ENCODE data around the gene LIN37.

DNA sequence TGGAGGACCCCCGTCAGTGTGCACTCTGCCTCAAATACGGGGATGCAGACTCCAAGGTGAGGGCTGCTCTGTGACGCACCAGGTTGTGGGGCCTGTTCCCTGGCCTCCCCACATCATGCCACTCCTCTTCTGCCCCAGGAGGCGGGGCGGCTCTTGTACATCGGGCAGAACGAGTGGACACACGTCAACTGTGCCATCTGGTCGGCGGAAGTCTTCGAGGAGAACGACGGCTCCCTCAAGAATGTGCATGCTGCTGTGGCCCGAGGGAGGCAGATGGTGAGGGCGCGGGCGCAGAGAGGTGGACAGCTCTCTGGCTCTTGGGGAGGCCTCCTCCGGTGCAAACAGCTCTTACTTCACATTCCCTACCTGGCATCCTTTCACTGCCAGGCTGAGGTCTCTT lies 19.4 kb upstream of the LIN37 start:
- TF ChIP-seq, protein P1, sequence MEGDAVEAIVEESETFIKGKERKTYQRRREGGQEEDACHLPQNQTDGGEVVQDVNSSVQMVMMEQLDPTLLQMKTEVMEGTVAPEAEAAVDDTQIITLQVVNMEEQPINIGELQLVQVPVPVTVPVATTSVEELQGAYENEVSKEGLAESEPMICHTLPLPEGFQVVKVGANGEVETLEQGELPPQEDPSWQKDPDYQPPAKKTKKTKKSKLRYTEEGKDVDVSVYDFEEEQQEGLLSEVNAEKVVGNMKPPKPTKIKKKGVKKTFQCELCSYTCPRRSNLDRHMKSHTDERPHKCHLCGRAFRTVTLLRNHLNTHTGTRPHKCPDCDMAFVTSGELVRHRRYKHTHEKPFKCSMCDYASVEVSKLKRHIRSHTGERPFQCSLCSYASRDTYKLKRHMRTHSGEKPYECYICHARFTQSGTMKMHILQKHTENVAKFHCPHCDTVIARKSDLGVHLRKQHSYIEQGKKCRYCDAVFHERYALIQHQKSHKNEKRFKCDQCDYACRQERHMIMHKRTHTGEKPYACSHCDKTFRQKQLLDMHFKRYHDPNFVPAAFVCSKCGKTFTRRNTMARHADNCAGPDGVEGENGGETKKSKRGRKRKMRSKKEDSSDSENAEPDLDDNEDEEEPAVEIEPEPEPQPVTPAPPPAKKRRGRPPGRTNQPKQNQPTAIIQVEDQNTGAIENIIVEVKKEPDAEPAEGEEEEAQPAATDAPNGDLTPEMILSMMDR (IDR thresholded peaks at IDR 0.05 in 4 of 5, conservative IDR thresholded peaks at IDR 0.05 in 1 of 5), result no peak
- no peak for TF ChIP-seq POLR2A (IDR thresholded peaks at IDR 0.05)
